GM13976 (cell line): ENCODE measurements around the gene GAS1.

Experiments
- DNase-seq: peaks from one replicate; pipeline ENCODE4 v3.0.0; 2012; ENCODE audit warnings: low spot score
- in situ Hi-C: fragments of 300-500 bp; cut with MboI; formaldehyde crosslinking; loops from one replicate; pipeline ENCODE4 v1.12.0; 2022; ENCODE audit warnings: low sequenced_read_pairs, mixed read lengths, inconsistent platforms; ENCODE audit not compliant: unreplicated experiment
- TF ChIP-seq, protein P1 (sequence below): IDR thresholded peaks from 2 replicates; pipeline ENCODE4 v1.5.1; 2012; ENCODE audit warnings: borderline replicate concordance, mild to moderate bottlenecking; ENCODE audit not compliant: insufficient read depth; ENCODE audit errors: extremely low read depth, missing control alignments, control extremely low read depth

The GAS1 gene, protein sequence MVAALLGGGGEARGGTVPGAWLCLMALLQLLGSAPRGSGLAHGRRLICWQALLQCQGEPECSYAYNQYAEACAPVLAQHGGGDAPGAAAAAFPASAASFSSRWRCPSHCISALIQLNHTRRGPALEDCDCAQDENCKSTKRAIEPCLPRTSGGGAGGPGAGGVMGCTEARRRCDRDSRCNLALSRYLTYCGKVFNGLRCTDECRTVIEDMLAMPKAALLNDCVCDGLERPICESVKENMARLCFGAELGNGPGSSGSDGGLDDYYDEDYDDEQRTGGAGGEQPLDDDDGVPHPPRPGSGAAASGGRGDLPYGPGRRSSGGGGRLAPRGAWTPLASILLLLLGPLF

DNA sequence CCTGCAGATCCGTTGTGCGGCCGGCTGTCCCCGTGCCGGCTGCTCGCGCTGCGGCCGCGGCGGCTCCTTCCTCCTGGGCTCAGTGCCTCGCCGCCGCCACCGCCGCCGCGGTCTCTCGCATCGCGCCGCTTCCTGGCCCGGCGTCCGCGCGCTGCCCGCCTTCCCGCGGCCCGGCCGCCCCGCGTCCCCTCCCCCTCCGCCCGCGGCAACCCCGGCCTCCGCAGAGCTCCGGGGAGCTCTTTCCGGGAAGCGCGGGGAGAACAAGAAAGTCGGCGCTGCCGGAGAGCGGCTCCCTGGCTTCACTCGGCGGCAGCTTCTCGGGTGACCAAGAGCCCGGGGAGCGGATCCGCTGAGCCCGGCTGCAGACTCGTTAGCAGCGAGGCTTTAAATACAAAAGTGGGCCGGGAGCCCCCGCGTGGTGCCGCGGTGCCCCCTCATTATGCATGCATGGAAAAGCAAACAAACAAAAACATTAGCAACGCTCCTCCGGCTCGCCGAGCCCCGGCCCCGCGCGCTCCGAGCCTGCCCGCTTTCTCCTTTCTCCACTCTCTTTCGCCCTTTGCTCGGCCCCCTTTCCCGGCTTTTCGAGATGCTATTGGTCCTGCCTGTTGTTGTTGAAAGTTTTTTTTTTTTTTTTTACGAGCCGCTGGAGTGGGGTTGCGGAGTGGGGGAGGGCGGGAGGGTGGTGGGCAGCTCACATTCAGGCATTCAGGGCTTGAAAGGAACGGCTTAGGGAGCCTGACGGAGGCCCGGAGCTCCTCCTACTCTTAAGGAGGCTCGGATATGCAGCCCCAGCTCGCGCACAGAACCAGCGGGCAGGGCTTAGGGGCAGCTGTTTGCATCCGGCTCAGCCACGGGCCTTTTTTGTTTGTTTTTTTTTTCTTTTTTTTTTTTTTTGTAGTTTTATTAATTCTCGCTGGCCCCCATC is at the start of gene GAS1:
Gene GAS1, minus strand, starts transcription at position 361 of the 928 bp plus-strand sequence. CDS start 727 bp downstream, outside the sequence.
- TF ChIP-seq, protein P1, sequence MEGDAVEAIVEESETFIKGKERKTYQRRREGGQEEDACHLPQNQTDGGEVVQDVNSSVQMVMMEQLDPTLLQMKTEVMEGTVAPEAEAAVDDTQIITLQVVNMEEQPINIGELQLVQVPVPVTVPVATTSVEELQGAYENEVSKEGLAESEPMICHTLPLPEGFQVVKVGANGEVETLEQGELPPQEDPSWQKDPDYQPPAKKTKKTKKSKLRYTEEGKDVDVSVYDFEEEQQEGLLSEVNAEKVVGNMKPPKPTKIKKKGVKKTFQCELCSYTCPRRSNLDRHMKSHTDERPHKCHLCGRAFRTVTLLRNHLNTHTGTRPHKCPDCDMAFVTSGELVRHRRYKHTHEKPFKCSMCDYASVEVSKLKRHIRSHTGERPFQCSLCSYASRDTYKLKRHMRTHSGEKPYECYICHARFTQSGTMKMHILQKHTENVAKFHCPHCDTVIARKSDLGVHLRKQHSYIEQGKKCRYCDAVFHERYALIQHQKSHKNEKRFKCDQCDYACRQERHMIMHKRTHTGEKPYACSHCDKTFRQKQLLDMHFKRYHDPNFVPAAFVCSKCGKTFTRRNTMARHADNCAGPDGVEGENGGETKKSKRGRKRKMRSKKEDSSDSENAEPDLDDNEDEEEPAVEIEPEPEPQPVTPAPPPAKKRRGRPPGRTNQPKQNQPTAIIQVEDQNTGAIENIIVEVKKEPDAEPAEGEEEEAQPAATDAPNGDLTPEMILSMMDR = no peak
- DNase-seq = peak; percentile 66
- in situ Hi-C loops = no loop called here

DNA sequence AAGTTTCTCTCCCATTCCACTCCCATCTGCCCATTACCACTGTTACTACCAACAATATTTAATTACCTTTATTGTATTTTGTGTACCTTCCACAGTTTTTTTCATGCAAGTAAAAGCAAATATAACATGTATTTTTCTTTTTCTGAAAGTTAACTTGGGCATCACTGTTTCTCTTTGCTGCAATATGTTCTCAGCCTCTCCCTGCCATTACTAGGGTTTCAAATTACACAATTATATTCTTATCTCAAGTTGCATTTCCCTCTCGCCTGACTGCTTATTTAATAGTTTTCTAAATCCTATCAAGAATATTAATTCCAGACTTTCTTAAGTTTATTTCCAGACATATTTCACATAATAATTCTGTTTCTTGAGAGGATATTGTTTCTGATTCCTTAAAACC is 46.9 kb upstream of the GAS1 start:
- DNase-seq = no peak
- TF ChIP-seq, protein P1 = no peak
- in situ Hi-C loops = no loop called here

DNA sequence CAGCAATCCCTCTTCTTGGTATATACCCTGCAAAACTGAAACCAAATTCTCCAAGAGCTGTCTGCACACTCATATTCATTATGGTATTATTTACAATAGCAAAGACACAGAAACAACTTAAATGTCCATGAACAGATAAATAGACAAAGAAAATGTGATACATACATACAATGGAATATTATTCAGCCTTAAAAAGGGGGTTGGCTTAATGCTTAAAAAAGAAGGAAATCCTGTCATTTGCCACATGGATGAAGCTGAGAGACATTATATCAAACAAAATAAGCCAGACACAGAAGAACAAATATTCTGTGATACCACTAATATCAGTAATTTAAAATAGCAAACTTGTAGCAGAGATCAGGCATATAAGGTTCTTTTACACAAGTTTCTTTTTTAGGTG is 46.5 kb upstream of the GAS1 start:
- TF ChIP-seq, protein P1 = no peak
- in situ Hi-C loops = no loop called here

DNA sequence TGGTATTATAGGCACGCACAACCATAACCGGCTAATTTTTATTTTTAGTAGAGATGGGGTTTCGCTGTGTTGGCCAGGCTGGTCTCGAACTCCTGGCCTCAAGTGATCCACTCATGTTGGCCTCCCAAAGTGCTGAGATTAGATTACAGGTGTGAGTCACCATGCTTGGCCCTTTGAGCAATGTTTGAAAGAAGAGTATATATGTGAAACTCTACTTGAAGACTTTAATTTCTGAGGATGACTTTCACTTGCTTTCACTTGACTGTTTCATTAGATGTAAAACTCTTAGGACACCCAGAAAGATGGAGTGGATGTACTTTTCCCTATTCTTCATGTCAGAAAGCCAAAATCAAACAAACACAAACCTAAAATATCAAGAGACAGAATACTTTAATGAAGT is 43.8 kb upstream of the GAS1 start:
- TF ChIP-seq, protein P1 = no peak
- no peak for DNase-seq
- in situ Hi-C loops = no loop called here

More for the DNA sequence above, 46.5 kb upstream of the GAS1 start:
- DNase-seq = no peak

DNA sequence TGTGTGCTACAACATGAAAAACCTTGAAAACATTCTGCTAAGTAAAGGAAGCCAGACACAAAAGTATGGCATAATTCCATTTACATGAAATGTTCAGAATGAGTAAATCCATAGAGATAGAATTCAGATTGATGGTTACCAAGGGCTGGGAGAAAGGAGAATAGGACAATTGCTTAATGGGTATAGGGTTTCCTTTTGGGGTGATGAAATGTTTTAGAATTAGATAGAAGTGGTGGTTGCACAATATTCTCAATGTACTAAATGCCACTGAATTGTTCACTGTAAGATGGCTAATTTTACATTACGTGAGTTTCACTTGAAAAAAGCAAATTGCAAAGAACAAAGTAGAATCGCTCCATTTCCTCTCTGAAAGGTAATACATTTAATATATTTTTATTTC is 43.0 kb upstream of the GAS1 start:
- in situ Hi-C loops = no loop called here
- TF ChIP-seq, protein P1 = no peak
- DNase-seq = no peak

DNA sequence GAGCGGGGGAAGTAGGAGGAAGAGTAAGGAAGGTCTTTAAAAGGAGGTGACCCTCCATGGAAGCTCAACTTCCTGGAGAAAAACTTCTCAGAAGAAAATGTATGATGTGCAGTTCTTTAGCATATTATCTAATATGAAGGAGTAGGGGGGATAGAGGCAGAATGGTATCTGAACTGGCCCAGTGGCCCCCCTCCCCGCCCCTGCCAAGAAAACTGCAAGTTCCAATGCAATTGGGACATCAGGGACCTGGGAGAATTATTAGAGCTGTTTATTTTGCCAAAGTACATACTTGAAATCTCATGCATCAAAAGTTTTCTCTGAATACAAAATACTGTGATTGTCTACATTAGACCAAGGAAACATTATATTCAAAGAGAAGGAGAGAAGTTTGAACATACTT is 40.6 kb upstream of the GAS1 start:
- DNase-seq = no peak
- TF ChIP-seq, protein P1 = no peak
- in situ Hi-C loops = no loop called here
